HFFc6 (cell line): ENCODE measurements around the gene CMTM4. TPM values are rescaled to one million over a fixed set of nuclear protein-coding genes. Genes with fewer than 3 reads are reported as not detected.

Experiments used
- DNase-seq: peaks from one replicate; pipeline ENCODE4 v3.0.0-alpha.2; 2018
- H3K27ac Mint-ChIP-seq: 2 replicates; pipeline ENCODE4 v1.8.0; 2020; ENCODE audit warnings: mild to moderate bottlenecking, mixed read lengths
- H3K27me3 Mint-ChIP-seq: 2 replicates; pipeline ENCODE4 v1.8.0; 2021; ENCODE audit warnings: mild to moderate bottlenecking, moderate library complexity, mixed read lengths; ENCODE audit not compliant: insufficient read depth
- H3K36me3 Mint-ChIP-seq: 2 replicates; pipeline ENCODE4 v1.8.0; 2021; ENCODE audit warnings: low read depth, mixed read lengths
- H3K4me1 Mint-ChIP-seq: 2 replicates; pipeline ENCODE4 v1.8.0; 2020; ENCODE audit warnings: low read depth, mixed read lengths
- H3K4me3 Mint-ChIP-seq: 2 replicates; pipeline ENCODE4 v1.8.0; 2020; ENCODE audit warnings: mild to moderate bottlenecking, moderate library complexity, mixed read lengths
- H3K9me3 Mint-ChIP-seq: 2 replicates; pipeline ENCODE4 v1.8.0; 2020; ENCODE audit warnings: mild to moderate bottlenecking, mixed read lengths
- total RNA-seq, 6 experiments: library from RNA; stranded (reverse); fragmentation: NEBNext Ultra II Directional; extraction: Animal tissue kit (Norgen Biotek cat#: 25700); gene quantifications; 2 replicates in 1 of 6; 3 replicates in 5 of 6; pipeline ENCODE4 v1.2.3, GENCODE V29; 2021
- TF ChIP-seq, protein P1 (sequence below): fragments of 200-600 bp; sonication (generic); IDR thresholded peaks from 2 replicates; pipeline ENCODE4 v1.5.0; 2021; ENCODE audit warnings: antibody characterized with exemption, mild to moderate bottlenecking

The CMTM4 gene
- total RNA-seq, 6 experiments from 2014 or later = 14.2 to 22.0 (median 18.8) TPM

DNA sequence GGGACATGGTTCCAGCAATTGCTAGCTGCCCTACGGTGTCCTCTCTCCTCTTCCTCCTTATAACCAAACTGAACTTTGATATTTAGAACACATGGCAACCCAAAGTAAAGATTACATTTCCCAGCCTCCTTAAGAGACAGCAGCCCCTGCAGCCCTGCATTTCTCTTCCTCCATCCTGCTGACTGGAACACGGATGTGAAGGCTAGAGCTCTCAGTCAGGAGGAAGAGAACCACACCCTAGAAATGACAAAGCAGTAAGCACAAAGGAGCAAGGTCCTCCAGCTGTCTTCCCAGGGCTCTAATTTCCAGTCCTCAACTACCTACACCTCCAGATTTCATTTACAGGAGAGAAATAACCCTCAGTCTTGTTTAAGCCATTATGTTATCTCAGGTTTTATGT lies 44.0 kb upstream of the CMTM4 start:
- peak overlapping the region; percentile 94 for H3K27ac Mint-ChIP-seq
- TF ChIP-seq, protein P1, sequence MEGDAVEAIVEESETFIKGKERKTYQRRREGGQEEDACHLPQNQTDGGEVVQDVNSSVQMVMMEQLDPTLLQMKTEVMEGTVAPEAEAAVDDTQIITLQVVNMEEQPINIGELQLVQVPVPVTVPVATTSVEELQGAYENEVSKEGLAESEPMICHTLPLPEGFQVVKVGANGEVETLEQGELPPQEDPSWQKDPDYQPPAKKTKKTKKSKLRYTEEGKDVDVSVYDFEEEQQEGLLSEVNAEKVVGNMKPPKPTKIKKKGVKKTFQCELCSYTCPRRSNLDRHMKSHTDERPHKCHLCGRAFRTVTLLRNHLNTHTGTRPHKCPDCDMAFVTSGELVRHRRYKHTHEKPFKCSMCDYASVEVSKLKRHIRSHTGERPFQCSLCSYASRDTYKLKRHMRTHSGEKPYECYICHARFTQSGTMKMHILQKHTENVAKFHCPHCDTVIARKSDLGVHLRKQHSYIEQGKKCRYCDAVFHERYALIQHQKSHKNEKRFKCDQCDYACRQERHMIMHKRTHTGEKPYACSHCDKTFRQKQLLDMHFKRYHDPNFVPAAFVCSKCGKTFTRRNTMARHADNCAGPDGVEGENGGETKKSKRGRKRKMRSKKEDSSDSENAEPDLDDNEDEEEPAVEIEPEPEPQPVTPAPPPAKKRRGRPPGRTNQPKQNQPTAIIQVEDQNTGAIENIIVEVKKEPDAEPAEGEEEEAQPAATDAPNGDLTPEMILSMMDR = no peak
- H3K36me3 Mint-ChIP-seq = peaks cover 21% of the 10 kb centered on the region
- no peak for DNase-seq
- no peaks in the 10 kb centered on the region; the same call in 1 of the 2 replicates for H3K27me3 Mint-ChIP-seq
- H3K4me3 Mint-ChIP-seq = peak overlapping the region; percentile 11; the same call in 1 of the 2 replicates
- no peaks in the 10 kb centered on the region for H3K9me3 Mint-ChIP-seq
- H3K4me1 Mint-ChIP-seq = peaks cover 43% of the 10 kb centered on the region

DNA sequence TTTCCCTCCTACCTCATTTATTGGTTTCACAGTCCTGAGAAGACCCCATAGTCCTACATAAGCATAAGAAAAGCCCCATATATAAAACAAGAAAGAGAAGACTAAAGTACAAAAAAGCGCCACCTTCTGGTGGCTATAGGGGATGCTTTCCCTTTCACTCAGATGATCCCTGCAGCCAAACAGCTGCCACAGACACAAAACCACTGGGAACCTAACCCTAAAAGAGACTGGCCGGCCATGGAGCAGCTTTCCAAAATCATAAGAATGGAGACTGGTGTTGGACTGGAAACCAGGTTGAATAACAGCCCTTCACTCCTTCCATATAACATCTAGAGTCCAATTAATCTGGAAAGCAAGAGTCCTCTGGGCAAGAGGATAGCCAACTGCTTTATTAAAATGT lies 43.5 kb upstream of the CMTM4 start:
- no peaks in the 10 kb centered on the region for H3K9me3 Mint-ChIP-seq
- TF ChIP-seq, protein P1 = peak; percentile 87
- no peaks in the 10 kb centered on the region; the same call in 1 of the 2 replicates for H3K27me3 Mint-ChIP-seq
- H3K4me3 Mint-ChIP-seq = no peak overlapping the region
- peaks cover 21% of the 10 kb centered on the region for H3K36me3 Mint-ChIP-seq
- peaks cover 43% of the 10 kb centered on the region for H3K4me1 Mint-ChIP-seq
- DNase-seq = peak; percentile 30
- peak overlapping the region; percentile 94; the same call in 1 of the 2 replicates for H3K27ac Mint-ChIP-seq

DNA sequence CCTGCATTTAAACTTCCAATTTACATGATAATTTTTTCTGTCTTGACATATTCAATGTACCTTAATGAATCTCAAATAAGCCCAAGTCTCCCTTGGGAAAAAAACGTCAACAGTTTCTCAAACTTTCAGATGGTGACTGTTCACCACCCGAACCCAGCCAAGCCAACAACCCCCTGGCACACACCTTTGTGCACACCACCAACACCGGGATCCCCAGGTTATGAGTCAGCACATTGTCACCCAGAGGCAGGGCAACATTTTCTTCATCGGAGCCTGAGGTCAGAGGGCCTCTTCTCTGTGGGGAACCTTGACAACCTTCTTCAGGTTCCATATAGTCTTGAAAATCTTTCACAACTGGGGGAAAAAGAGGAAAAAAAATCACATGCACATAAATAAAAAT lies 39.3 kb upstream of the CMTM4 start:
- DNase-seq = no peak
- H3K4me1 Mint-ChIP-seq = peaks cover 25% of the 10 kb centered on the region
- H3K9me3 Mint-ChIP-seq = no peaks in the 10 kb centered on the region
- H3K27ac Mint-ChIP-seq = peak overlapping the region; percentile 62
- H3K4me3 Mint-ChIP-seq = no peak overlapping the region
- peaks cover 35% of the 10 kb centered on the region for H3K36me3 Mint-ChIP-seq
- H3K27me3 Mint-ChIP-seq = peaks cover 2% of the 10 kb centered on the region
- TF ChIP-seq, protein P1 = no peak

DNA sequence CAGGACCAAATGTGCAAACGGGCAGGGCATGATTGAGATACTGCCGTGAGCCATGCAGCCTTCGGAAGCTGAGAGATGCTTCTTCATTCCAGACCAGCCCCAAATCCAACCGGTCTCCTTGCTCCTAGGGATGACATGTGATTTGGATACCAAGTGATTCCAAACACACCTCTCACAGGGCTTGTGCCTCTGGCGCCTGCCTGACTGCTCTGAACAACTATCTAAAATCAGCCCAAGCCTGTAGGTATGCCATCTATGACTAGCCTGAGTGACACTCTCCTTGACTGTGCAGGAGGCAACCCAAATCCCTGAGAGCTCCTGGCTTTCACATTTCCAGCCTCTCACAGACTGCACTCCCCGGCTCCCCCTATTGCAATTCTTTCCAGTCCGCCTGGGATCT lies 34.6 kb upstream of the CMTM4 start:
- Mint-ChIP-seq H3K4me1 (peaks cover 12% of the 10 kb centered on the region), H3K9me3 (no peaks in the 10 kb centered on the region), H3K27me3 (peaks cover 2% of the 10 kb centered on the region), H3K4me3 (no peak overlapping the region), H3K27ac (no peak overlapping the region), H3K36me3 (peaks cover 46% of the 10 kb centered on the region)
- TF ChIP-seq, protein P1 = no peak
- no peak for DNase-seq

DNA sequence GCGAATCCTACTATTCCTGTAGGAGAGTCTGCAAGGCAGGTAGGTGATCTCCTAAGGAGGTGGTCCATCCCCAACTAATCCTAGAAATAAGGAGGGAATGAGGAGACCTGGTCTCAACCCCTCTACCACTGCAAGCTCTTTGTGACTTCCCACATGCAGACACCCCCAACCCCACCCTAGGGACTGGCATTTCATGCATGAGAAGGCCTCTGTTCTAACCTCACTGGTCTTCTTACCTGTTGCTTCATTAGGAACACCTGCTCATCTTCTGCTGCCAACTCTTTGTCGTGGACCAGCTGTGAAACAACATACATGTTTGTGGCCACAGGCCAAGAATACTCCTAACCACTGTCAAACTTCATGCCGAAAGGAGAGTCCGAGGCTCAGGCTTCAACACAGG lies 32.3 kb upstream of the CMTM4 start:
- H3K9me3 Mint-ChIP-seq = no peaks in the 10 kb centered on the region
- no peak for DNase-seq
- no peak overlapping the region for H3K4me3 Mint-ChIP-seq
- H3K36me3 Mint-ChIP-seq = peaks cover 57% of the 10 kb centered on the region
- TF ChIP-seq, protein P1 = no peak
- peaks cover 6% of the 10 kb centered on the region; the same call in 1 of the 2 replicates for H3K27me3 Mint-ChIP-seq
- no peak overlapping the region; the same call in 1 of the 2 replicates for H3K27ac Mint-ChIP-seq
- H3K4me1 Mint-ChIP-seq = peaks cover 8% of the 10 kb centered on the region
